ENCODE data around the gene SERTAD1.
A peak's percentile ranks its signal among the peaks of the same experiment; 100 is the strongest.
"Not testable (repeated sequence)": the region's sequence is repeated elsewhere in the genome, so short reads cannot be mapped to it uniquely, and the experiment has no call there.

The SERTAD1 gene

DNA sequence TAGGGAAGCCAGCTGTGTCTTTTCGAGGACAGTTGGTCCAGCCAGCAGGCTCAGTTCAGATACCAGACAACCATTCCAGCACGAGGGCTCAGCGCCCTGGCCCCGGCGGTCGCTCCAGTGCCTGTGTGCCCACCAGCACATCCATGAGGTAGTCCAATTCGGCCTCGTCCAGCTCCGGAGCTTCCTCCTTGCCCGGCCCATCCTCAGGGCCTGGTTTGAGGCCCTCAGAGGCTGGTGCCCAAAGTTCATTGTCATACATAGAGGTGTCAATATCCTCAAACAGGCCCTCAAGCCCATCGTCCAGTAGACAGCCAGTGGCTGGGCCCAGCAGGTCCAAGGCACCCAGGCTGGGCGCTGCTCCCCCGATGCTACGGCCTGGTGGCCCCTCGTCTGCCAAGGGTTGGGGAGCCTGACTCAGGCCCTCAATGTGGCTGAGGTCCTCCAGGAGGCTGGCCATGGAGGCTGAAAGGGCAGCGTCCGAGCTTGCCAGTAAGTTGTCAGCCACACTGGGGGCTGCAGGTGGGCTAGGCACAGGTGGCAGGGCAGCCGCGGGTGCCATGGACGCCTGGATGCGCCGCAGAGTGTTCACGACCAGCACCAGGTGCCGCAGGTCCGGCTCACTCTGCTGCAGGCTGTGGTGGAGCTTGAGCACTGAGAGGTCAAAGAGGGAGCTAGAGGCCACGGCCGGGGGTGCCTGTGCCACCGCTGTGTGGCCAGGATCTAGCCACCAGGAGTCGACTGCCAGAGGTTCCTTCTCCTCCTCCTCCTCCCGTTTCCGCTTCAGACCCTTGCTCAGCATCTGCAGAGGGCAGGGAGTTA, 2.8 kb downstream of the SERTAD1 start:
- DNase-seq (ENCODE audit: low read depth), result no peak

DNA sequence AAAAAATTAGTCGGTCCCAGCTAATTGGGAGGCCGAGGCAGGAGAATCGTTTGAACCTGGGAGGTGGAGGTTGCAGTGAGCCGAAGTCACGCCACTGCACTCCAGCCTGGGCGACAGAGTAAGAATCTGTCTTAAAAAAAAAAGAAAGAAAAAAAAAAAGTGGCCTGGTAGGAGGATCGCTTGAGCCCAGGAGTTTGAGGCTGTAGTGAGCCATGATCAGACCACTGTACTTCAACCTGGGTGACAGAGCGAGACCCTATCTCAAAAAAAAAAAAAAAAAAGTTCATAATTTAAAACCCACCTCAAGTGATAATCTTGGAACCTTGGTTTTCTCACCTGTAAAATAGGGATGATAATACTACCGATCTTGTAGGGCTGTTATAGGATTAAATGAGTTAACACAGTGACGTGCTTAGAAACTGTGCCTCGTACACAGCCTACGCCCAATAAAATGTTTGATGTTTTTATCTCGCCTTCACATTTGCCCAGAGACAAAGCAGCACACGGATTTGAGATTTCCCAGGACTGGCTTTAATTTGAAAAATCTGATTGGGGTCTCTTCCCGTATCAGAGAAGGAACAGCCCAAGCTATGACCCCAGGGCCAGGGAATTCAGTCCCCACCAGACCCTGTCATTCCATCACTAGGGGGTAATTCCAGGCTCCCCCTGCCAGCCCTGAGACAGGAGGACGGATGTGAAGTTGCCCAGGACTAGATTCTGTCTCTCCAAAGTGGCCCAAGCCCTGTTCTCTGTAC, 3.6 kb downstream of the SERTAD1 start:
- DNase-seq (ENCODE audit: low read depth), result no peak

DNA sequence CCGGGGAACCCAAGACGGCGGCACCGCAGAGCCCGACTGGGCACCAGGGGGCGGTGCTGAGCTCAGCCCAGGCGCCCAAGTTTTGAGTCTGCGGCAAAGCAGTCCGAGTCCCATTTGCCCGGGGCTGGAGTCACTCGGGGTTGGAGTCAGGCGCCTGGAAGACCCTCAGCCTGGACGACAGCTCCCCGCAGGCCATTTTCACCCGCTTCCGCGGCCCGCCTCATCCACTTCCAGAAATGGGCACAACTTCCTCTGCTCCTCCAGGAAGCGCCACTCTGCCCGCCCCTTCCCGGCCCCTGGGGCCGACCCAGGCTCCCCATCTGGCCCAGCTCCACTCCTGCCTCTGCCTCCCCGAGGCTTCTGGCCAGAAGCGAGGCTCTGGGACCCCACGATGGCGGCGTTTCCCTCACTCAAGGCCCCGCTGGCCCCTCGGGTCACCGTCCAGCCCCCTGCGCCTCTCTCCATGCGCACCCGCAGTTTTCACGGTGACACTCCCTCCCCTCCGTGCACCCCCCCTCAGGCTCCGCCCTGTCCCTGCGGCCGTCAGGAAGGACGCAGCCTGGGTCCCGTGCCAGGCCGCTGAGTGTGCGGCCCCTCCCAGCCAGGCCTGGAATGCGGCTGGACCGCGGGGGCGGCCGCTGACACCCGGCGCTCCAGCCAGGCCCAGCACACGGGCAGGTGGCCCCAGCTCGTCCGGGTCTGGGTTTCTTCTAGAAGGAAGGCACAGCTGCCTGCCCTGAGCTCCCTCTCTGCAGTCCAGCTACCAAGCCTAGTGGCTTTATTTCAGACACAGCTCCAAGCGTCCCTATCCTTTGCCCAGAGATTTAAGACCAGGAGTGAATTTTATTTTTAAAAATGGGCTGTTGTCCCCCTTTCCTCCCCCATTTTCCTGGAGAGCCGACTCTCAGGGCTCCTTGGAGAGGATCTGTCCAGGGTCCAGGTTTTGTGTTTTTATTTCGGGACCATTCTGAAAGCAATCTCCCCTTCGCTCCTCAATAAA, 4.7 kb downstream of the SERTAD1 start:
- DNase-seq (ENCODE audit: low read depth), result peak; percentile 87

DNA sequence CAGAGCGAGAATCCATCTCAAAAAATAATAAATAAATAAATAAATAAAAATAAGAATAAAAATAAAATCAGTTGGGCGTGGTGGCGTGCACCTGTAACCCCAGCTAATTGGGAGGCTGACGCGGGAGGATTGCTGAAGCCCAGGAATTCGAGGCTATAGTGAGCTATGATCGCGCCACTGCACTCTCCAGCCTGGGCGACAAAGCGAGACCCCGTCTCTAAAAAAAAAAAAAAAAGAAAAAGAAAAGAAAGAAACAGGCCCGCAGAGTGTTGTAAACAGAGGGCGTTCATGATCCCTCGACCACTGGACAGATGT, 5.4 kb downstream of the SERTAD1 start:
- DNase-seq (ENCODE audit: low read depth), result no peak

DNA sequence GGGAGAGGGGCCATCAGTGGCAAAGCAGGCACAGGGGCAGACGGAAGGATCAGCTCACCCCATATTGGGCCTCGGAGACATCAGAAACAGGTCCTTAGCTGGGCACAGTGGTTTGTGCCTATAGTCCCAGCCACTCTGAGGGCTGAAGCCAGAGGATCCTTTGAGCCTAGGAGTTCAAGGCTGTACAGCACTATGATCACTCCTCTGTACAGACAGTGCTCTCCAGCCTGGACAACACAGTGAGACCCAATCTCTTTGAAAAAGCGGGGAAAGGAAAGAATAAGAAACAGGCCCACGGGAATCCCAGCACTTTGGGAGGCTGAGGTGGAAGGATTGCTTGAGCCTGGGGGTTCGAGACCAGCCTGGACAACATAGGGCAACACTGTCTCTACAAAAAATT, 6.0 kb downstream of the SERTAD1 start:
- no peak for DNase-seq (ENCODE audit: low read depth)

DNA sequence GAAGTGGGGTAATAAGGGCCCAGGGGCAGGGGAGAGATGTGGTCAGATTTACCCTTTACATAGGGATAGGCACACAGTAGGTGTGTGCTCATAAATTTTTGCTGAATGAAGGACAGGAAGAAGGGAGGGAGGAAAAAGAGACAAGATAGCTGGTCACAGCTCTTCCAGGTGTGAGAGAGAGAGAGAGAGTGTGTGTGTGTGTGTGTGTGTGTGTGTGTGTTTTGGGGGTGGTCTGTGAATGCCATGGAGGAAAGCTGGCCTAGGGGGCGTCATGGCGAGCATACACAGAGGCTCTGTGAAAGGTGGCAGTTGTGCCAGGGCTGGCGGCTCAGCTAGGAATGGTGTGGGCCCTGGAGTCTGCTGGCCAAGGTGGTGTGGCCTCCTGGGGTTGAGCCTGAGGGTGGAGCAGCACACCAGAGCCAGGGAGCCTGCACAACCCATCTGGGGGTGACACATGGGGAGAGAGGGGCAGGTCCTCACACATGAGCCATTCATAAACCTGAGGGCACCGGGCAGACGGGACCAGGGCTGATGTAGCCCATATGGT, 6.7 kb downstream of the SERTAD1 start:
- no peak for DNase-seq (ENCODE audit: low read depth)

DNA sequence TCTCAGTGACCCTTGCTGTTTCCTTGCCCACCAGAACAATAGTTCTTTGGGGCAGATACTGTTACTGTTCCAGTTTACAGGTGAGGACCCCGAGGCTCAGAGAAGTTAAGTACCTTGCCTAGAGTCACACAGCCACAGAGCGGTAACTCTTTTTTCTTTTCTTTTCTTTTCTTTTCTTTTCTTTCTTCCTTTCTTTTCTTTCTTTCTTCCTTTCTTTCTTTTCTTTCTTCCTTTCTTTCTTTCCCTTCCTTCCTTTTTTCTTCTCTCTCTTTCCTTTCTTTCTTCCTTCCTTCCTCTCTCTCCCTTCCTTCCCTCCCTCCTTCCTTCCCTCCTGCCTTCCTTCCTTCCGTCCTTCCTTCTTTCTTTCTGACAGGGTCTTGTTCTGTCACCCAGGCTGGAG, 7.8 kb downstream of the SERTAD1 start:
- no peak for DNase-seq (ENCODE audit: low read depth)

DNA sequence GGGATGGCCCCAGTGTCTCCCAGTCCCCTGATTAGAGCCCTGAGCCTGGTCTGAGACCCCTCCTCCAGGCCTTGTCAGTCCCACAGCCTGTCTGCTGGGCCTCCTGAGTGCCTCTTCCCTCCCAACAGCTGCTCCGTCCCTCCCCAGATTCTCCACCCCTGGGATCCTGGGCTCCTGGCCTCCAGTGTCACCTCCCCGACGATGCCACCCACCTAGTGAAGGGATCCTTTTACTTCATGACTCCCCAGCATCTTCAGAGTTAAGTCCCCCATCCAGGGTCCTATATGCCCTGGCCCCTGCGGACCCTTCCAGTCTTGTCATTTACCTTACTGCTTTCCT, 8.2 kb downstream of the SERTAD1 start:
- DNase-seq (ENCODE audit: low read depth), result no peak

DNA sequence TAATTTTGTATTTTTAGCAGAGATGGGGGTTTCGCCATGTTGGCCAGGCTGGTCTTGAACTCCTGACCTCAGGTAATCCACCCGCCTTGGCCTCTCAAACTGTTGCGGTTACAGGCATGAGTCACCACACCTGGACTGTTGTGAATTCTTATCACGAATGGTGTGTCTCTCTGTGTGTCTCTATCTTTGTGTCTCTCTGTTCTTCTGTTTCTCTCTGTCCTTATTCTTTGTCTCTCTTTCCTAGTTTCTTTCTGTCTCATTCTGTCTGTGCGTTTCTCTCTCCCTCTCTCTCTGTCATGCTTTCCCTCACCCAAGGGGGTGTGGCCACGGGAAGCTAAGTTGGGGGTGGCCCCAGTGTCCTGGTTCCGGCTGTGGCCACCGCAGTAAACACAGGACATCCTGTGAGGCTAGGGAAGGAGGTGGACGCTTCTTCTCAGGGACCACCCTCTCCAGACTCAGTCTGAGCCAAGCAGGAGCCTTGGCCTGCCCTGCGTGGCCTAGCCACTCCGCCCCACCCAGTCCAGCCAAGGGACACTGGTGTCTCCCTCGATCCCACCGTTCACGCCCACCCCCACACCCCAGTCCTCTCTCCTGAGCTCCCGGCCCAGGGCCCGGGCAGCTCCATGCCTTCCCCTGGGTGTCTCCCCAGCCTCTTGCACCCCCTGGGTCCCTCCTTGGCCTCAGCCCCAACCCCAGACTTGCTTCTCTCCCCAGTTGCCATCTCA, 8.7 kb downstream of the SERTAD1 start:
- DNase-seq (ENCODE audit: low read depth), result no peak

DNA sequence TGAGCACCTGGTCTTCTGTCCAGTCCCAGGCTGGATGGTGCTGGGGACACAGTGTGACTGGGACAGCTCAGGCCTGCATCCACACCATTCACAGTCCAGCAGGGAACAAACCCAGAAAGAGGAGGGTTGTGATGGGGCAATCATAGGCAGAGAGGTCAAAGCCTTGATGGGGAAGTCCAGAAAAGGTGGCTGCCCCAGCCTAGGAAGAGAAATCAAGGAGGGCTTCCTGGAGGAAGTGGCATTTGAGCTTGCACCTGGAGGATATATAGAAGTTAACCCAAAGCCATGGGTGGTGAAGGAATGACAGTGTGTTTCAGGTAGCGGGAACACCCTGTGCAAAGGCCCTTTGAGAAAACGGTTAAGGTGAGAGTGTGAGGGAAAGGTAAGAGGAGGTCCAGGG, 10.0 kb downstream of the SERTAD1 start:
- DNase-seq (ENCODE audit: low read depth), result no peak

DNA sequence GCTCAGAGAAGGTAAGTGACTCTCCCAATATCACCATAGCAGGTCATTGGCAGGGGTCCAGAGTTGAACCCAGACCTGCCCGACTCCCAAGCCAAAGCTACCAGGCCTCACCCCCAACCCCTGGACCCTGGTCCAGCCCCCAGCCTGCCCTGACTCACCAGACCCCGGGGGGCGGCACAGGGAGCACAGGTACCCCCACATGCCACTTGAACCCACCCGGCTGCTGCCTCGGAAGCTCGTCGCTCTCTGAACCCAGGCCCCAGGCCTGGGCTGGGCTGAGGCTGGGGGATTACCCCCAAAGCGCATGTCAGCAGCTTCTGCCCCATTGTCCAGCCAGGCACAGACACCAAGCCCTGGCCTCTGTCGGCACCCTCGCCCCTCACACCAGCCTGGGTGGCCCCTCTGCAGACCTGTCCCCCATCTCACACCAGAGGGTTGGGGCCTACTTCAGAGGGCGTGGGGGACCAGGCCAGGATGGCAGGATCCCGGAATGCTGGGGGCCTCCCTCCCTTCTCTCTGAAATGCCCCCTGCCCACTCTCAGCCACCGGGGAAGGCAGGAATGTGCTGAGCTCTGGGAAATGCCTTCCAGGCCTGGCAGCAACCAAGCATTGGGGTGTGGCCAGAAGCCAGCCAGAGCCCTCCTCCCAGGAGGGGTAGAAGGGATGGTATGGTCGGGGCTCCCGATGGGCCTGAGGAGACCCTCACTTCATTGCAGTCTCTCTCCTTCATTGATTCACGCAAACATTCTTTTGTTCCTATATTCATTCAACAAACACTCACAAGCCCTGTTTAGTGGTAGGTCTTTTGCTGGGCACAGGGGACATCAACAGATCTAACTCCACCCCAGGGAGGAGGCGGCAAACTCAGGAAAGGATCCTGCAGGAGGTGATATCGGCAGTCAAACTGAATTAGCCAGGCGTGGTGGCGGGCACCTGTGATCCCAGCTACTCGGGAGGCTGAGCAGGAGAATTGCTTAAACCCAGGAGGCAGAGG, 11.0 kb downstream of the SERTAD1 start:
- no peak for DNase-seq (ENCODE audit: low read depth)

DNA sequence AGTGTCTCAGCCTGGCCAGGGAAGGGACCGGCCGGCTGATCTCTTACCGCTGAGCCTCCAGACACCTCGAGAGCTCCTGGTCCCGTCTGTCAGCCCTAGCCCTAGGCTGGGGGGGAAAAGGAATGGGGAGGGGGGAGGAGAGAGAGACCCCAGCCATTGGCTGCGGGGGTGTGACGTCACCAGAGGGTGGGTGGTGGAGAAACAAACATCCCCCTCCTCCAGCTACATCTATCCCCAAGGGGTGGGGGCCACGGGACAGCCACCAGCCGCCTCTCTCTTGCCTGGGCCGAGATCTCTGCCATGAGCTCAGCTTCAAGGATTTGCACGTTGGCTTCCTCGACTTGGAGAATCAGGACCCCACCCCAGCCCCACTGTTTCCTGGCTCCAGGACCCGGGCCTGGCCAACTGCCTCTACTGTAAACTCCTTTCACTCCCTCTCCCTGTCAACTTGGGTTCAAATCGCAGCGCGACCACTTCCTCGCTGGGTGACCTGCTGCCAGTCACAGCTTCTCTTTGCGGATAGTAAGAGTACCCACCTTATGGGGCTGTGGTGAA, 12.4 kb downstream of the SERTAD1 start, which contains the start of gene PRX:
Gene PRX, minus strand, starts transcription at position 88 of the 555 bp plus-strand sequence. CDS start 5,446 bp downstream, outside the sequence.
- no peak for DNase-seq (ENCODE audit: low read depth)

DNA sequence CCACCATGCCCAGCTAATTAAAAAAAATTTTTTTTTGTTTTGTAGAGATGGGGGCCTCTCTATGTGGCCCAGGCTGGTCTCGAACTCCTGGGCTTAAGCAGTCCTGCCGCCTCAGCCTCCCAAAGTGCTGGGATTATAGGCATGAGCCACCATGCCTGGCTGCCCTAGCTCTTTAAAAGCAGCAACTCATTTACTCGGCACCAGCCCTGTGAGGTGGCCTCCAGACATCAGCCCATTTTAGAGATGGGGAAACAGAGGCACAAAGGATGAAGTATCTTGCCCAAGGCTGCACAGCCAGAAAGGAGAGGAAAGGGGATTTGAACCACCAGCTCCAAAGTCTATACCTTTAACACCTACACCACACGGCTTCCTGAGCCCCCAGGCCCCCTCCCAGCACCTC, 12.9 kb downstream of the SERTAD1 start:
- no peak for DNase-seq (ENCODE audit: low read depth)

DNA sequence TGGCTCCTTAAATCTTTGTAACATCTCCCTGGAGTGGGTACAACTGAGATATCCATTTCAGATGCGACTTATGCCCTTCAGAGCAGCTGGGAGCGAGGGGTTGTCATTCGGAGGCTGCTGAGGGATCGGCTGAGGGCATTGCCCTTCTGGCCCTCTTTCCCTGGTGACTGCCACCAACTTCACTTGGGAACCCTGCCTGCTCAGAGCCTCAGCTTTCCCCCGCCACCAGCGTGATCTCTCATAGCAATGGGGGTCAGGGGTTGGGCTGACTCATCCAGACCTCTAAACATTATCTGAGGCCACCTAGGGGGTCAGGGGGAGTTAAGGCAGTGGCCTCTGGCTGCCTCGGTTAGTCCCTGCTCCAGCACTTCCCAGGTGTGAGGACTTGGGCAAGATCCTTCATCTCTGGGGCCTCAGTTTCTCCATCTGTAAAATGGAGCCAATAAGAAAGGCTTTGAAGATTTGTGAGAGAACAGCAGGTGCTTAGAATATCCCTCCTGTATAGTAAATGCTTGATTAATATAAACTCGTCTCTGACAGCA, 13.8 kb downstream of the SERTAD1 start:
- DNase-seq (ENCODE audit: low read depth), result no peak

DNA sequence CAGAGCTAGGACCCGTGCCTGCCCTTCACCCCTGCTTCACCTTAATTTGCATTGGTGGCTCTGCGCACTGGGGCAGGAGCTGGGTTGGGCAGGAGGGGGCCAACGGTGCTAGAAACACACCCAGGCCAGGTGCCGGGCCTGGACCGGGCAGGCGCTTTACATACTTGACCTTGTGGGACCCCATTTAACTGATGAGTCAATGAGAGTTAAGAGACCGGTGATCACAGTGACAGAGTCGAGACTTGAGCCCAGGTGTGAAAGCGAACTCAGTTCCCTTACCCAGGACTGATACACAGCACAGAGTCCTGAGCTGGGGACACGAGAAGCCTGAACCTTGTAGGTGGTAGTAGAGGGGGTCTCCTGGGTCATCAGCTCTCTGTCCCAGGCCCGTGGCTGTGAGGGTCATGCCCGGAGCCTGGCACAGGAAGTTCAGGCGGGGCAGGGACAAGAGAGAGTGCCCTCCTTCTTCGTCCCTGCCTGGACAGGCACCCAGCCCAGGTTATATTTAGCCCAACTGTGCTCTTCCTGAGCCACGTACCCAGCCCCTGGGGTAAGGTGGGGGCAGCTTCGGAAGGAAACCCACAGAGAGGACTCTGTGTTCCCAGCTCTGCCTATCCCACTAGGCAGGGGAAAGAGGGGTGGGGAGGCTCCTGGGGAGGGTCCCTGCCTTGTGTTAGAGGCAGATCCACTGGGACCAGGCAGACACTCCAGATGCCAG, 14.5 kb downstream of the SERTAD1 start:
- DNase-seq (ENCODE audit: low read depth), result no peak

DNA sequence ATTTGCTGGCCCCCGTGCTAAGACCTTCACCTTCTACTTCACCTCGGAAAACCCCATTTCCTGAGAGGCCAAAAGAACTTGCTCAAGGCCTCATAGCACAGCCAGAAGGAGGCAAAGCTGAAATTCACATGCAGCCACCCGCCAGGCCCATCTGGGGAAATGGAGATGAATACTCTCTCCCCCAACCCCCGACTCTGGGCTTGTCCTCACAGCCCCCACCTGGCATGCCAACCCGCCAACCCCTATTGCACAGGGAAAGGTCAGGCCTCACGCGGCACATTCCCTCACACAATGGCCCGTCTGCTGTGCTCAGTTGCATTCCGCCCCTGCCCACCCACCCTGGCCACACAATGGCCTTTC, 15.8 kb downstream of the SERTAD1 start:
- DNase-seq (ENCODE audit: low read depth), result no peak

DNA sequence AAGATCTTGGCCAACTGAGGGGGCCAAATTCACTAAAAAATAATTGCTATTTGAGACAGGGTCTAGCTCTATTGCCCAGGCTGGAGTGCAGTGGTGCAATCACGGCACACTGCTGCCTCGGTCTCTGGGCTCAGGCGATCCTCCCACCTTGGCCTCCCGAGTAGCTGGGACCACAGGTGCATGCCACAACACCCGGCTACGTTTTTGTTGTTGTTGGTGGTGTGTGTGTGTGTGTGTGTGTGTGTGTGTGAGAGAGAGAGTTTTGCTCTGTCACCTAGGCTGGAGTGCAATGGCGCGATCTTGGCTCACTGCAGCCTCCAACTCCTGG, 17.2 kb downstream of the SERTAD1 start:
- not testable (repeated sequence) for DNase-seq (ENCODE audit: low read depth)

DNA sequence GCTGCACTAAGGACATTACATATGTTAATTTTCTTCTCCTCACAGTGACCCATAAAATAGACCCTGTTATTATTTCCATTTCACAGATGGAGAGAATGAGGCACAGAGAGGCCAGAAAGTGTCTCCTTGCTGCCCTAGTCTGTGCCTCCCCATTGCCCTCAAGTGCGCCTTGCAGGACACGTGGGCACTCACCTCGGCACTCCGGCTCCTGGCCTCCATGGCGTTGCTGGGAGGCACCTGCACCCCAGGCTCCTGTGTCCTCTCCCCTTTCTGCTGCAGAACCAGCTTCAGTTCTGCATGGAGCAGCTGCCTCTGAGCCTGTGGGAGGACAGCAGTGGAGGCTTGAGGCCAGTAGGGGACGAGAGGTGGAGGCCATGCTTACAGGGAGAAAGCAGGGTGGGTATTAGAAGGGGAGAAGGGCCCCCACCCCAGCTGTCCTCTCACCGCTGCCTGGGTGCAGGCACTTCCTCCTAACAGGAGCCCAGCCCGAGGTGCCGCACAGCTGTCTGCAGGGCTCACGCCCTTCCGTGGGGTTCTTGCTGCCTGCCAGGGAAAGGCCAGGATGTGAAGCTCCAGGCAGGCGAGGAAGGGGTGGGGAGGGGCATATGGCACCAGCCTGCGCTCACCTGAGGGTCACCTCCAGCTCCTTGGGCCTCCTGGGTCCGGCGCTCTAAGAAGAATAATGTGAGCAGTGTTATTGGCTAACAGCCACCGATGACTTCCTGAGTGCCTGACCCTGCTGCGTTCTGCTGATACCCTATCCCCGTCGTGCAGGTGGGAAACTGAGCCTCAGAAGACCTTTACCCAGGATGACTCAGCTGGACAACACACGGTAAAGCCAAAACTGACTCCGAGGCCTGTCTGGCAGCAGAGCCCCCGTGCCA, 17.8 kb downstream of the SERTAD1 start:
- no peak for DNase-seq (ENCODE audit: low read depth)

Measured in GM04504 (cell line).